Endothelial cell of umbilical vein (primary cell): ENCODE results near the gene HOXA9.

Experiments used
- CTCF ChIP-seq, 2 donors: IDR thresholded peaks; 1 replicate in 1 of 2; 2 replicates in 1 of 2; pipeline ENCODE4 v1.5.1; 2011; ENCODE audit warnings: low read length in 2 of 2, mild to moderate bottlenecking in 2 of 2, moderate library complexity in 2 of 2, control low read depth in 1 of 2, inconsistent platforms in 1 of 2, low read depth in 1 of 2; ENCODE audit not compliant: insufficient read depth in 1 of 2; ENCODE audit errors: extremely low read depth in 1 of 2
- EZH2 ChIP-seq: IDR thresholded peaks from 2 replicates; pipeline ENCODE4 v1.6.1; 2012; ENCODE audit warnings: borderline replicate concordance, low read depth, mild to moderate bottlenecking, moderate library complexity, low read length, inconsistent platforms; ENCODE audit not compliant: severe bottlenecking
- JUN ChIP-seq: IDR thresholded peaks from 2 replicates; pipeline ENCODE4 v1.6.1; 2011; ENCODE audit warnings: borderline replicate concordance, low read depth; ENCODE audit not compliant: insufficient read length, insufficient read depth
- MAX ChIP-seq: IDR thresholded peaks from 2 replicates; pipeline ENCODE4 v1.6.1; 2011; ENCODE audit not compliant: insufficient read depth, insufficient read length
- MYC ChIP-seq: IDR thresholded peaks from one replicate; pipeline ENCODE4 v1.6.1; 2011; ENCODE audit warnings: mild to moderate bottlenecking, low read depth, low read length
- POLR2A ChIP-seq: IDR thresholded peaks from 2 replicates; pipeline ENCODE4 v1.6.1; 2012; ENCODE audit warnings: low read depth, mild to moderate bottlenecking, control low read depth, low read length
- POLR2AphosphoS5 ChIP-seq: IDR thresholded peaks from 2 replicates; pipeline ENCODE4 v1.6.1; 2012; ENCODE audit warnings: low read depth, mild to moderate bottlenecking, control low read depth, low read length, moderate library complexity; ENCODE audit not compliant: insufficient read depth

- TF ChIP-seq POLR2A: no peak
- TF ChIP-seq CTCF (IDR thresholded peaks at IDR 0.05; ENCODE audit: extremely low read depth in 1 of 2, insufficient read depth in 1 of 2, low read depth in 1 of 2, low read length in 2 of 2): no peak
- no peak for TF ChIP-seq POLR2AphosphoS5
- no peak for TF ChIP-seq EZH2
- no peak for TF ChIP-seq MYC
- no peak for TF ChIP-seq MAX
- TF ChIP-seq JUN: no peak
Observed at GRCh38 chr7:27138472-27138871, 26.9 kb downstream of the HOXA9 start.
